Dermis blood vessel endothelial cell (primary cell): ENCODE results near the gene CARNS1. TPM values are rescaled to one million over a fixed set of nuclear protein-coding genes. Genes with fewer than 3 reads are reported as not detected.
"Not testable (repeated sequence)": the region's sequence is repeated elsewhere in the genome, so short reads cannot be mapped to it uniquely, and the experiment has no call there.

Source experiments
- DNase-seq: peaks from one replicate; pipeline ENCODE4 v3.0.0; 2010
- total RNA-seq: library from RNA; depleted of rRNA; stranded (reverse); fragments of >200 nt; gene quantifications from 2 replicates; pipeline ENCODE4 v1.2.3, GENCODE V29; 2014

The CARNS1 gene
- total RNA-seq, 1 donor from 2014 or later: 0.17 TPM

DNA sequence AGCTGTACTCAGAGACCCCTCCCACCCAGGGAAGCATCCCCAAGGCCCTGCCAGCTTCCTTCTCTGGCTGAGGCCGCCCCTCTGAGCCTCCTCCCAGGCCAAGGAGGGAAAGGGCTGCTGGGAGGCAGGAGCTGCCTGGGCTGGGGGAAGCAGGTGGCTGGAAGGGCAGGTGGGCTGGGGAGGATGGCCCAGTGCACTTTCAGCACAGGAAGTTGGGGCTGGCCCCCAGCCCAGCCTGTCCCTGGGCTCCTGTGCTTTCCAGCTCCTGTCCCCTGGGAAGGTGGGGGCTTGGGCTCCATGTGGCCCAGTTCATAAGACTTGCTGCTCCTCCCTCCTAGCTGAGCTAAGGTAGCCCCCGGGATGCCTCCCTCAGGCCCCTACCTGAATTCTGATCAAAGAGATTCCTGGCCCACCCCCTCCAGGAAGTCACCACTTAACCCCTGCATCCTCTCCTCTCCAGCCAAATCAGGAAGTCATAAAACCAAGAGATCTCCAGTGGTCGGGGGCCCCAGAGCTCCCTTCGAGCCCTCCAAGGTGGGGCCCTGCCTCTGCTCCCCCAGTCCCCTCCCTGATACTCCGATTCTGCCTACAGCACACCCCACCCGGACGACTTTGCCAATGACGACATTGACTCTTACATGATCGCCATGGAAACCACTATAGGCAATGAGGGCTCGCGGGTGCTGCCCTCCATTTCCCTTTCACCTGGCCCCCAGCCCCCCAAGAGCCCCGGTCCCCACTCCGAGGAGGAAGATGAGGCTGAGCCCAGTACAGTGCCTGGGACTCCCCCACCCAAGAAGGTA lies 18.7 kb upstream of the CARNS1 start:
- DNase-seq: no peak

DNA sequence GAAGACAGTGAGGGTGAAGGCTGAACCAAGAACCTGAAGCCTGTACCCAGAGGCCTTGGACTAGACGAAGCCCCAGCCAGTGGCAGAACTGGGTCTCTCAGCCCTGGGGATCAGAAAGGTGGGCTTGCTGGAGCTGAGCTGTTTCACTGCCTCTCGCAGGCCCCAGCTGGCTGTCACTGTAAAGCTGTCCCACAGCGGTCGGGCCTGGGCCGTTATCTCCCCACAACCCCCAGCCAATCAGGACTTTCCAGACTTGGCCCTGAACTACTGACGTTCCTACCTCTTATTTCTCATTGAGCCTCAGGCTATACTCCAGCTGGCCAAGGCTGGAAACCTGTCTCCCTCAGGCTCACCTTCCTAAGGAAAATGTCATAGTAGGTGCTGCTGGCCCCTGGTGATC lies 17.9 kb upstream of the CARNS1 start:
- DNase-seq: no peak

DNA sequence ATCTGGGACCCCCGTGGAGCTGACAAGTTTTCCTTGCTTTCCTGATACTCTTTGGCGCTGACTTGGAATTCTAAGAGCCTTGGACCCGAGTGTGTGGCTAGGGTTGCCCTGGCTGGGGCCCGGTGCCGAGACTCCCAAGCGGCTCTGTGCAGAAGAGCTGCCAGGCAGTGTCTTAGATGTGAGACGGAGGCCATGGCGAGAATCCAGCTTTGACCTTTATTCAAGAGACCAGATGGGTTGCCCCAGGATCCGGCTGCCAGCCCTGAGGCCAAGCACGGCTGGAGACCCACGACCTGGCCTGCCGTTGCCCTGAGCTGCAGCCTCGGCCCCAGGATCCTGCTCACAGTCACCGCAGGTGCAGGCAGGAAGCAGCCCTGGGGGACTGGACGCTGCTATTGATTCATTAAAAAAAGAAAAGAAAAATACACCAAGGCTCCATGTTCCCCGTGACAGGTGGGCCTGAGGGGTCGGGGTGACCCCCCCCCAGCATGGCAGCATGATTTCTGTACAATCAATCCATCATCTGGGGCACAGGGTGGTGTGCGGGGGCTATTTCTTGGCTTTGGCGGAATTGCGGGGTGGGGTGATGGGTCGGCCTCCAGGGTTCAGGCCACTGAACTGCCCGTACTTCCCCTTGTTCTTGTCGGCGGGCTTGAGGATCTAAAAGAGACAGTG lies 17.4 kb upstream of the CARNS1 start:
- no peak for DNase-seq

DNA sequence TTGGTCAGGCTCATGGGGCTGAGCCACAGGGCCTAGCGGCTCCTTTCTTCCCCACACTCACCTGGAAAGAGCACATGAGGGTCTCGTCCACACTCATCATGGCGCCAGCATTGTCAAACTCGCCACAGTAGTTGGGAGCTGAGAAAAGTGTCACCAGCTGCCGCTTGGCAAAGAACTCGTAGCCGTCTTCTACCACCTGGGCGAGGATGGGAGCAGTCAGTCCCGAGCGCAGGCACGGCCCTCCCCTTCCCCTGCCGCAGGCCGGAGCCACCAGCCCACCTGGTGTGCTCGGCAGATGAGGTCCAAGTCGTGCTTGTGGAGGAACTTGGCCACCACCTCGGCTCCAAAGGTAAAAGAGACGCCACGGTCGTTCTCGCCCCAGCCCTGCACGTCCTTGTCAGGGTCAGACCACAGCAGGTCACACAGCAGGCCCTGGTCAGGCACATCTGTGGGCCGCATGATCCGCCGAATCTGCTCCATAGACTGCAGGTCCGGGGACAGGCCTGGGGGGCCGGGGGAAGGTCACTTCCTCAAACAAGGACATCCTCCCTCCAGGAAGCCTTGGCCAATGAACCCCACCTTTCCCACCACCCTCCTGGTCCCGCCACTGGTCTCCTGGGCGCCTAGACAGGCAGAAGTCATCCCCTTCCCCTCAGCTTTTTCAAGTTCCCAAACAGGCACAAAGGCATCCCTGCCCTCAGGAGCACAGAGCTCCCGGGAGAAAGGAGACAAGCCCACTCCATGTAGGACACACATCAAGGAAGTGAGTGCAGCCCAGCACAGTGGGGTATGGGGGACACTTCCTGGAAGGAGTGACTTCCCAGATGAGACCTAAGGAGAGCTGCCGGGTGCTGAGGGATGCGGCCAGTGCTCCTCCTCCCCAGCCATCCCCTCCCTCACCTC lies 16.6 kb upstream of the CARNS1 start:
- DNase-seq: no peak

DNA sequence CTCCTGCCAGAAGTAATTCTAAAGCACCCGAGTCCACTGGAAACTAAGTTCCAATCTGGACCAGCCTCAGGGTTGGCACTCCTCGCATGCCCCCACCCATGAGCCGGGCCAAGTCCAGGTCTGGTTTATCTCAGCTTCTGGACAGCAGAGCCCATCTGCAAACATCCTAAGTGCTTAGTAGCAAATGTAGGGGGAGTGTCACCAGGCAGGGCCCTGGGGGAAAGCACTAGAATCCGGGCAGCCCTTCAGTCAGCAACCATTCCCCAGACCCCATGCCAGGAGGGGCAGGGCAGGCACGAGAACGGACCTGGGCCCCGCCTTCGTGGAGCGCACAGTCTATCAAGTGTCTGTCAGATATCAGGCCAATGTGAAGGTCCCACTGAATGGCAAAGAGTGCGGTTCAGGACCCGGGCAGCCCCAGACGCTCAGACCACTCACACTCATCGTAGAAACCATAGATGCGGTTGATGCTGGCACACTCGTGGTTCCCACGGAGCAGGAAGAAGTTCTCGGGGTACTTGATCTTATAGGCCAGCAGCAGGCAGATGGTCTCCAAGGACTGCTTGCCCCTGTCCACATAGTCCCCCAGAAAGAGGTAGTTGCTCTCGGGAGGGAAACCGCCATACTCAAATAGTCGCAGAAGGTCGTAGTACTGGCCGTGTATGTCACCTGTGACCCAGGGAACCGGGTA lies 15.1 kb upstream of the CARNS1 start:
- DNase-seq: no peak

DNA sequence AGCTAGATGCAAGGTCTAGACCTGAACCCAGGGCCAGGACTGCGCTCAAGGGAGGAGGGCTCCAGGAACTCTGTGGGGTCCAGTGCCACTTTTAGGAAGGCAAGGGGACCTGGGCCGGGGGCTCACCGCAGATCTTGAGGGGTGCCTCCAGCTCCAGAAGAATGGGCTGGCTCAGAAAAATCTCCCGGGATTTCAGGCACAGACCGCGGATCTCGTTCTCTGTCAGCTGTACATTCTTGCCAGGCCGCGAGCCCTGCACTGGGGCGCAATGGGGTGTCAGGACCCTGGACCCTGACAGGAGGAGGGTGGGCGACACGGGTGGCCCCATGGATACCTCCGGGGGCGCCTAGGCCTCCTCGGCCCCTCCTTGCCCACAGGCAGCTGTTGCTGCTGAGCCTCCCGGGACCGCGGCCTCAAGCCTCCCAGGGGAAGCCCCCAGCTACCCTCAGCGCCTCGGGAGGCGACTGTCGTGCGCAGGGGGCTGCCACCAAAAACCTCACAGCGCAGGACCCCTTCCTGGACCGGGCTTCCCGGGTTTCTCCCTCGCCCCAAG lies 14.5 kb upstream of the CARNS1 start:
- DNase-seq: peak; percentile 25

DNA sequence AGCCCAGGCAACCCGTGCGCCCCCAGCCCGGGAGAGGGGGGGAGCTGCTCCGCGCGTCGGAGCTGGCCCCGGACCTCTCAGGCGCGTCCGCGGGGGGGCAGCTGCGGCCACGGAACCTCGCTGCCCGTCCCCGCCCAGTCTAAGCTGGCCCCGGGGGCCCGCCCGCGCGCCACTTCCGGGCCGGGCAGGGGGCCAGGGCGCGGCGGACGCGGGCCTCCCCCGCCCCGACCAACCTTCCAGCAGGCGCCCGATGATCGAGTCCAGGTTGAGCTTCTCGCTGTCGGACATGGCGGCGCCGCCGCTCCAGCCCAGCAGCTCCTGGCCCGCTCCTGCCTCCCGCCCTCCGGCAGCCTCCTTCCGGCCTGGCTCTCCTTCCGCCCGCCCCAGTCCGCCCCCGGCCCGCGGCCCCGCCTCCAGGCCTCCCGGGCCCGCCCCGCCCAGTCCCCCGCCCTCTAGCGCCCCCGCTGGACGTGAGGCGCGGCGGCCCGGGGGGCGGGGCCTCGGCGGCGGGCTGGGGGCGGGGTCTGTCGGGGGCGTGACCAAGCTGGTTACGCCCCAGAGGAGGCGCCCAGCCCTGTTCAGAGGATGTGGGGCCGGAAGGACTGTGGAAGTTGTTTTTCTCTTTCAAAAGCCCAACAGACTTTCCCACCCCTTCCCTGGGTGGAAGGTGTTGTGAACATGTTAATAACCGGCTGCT lies 13.8 kb upstream of the CARNS1 start, which contains the start of gene PPP1CA:
Gene PPP1CA, minus strand, starts transcription at position 364 of the 697 bp plus-strand sequence. Its CDS starts 76 bp downstream, at position 288.
- DNase-seq: peak; percentile 92

DNA sequence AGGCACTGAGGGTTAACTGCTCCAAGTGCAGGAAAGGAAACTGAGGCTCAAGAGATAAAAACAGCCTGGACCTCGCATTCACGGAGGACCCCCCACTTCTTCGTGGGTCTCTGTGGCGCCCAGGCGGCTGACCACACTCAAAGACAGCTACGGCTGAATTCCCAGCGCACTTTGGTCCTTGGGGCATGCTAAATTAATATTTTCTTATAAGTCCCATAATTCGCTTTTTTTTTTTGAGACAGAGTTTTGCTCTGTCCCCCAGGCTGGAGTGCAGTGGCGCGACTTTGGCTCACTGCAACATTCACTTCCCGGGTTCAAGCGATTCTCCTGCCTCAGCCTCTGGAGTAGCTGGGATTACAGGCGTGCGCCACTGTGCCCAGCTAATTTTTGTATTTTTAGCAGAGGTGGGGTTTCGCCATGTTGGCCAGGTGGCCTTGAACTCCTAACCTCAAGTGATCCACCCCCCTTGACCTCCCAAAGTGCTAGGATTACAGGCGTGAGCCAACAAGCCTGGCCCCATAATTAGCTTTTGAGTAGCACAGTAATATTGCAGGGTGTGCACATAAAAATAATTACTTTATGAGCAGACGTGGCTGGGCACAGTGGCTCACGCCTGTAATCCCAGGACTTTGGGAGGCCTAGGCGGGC lies 13.2 kb upstream of the CARNS1 start:
- DNase-seq: not testable (repeated sequence)

DNA sequence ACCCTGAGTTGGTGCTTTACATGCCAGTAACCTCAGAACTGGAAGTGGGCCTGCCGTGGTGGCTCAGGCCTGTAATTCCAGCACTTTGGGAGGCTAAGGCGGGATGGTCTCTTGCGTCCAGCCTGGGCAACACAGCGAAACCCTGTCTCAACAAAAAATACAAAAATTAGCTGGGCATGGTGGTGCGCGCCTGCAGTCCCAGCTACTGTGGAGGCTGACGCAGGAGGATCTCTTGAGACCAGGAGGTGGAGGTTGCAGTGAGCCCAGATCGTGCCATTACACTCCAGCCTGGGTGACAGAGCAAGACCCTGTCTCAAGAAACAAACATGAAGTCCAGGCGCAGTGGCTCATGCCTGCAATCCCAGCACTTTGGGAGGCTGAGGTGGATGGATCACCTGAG lies 12.4 kb upstream of the CARNS1 start:
- DNase-seq: not testable (repeated sequence)

DNA sequence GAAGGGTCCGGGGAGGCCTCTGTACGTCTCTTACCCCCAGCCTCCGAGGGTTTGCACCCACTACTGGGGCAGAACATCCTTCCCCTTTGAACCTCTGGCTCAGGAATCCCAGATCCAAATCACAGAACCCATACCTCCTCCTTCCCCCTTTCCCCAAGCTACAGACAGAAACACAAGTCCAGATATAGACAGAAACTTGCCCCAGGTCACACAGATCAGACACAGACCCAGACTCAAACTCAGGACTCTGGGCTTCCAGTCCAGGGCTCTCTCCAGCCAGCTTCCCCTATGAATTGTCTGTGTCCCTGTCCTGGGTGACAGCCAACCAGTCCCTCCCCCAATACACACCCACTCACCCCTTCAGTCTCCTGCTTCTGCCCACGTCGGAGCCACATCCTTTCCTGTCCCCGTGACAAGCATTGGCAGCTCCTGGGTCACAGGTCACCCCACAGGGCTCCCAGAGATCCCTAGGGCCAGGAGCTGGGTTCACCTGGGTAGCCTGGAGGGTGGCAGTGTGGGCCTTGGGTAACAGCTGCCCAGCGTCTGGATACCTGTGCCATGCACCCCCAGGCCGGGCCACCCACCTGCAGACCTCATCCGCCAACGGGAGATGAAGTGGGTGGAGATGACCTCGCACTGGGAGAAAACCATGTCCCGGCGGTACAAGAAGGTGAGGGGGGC lies 10.8 kb upstream of the CARNS1 start:
- DNase-seq: no peak

DNA sequence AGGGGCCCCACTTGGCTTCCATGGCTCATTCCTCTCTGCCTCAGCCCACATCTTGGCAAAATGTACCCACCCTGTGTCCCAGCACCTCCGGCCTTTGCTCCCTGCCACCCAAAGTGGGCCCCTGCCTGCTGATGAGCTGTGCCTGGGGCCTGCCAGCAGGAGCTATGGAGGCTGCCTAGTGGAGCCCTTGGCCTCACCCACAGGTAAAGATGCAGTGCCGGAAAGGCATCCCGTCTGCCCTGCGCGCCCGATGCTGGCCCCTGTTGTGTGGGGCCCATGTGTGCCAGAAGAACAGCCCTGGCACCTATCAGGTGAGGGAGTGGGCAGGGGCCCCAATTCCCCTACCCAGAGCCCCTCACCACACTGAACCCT lies 10.3 kb upstream of the CARNS1 start:
- no peak for DNase-seq

DNA sequence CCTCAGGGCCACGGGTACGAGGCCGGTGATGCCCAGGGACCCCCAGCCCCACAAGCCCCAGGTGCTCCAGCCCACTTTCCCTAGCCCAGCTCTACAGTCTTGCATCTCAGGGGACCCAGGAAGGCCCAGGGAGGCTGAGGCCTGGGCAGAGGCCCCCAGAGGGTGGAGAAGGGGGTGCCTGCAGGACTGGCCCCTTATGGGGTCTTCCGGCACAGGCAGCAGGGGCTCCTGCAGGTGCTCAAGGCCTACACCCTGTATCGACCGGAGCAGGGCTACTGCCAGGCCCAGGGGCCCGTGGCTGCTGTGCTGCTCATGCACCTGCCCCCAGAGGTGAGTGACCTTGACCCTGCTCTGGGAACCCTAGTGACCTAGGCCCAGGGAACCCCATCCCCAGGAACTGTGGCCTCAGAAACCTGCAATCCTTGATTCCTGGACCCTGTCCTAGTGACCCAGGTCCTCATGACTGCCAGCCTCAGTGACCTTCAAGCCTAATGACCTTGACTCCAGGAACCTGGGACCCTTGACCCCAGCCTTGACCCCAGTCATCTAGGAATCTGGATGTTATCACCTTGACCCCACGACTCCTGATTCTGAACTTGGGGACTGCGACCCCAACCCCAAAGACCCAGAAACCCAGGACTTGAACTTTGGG lies 9.7 kb upstream of the CARNS1 start:
- DNase-seq: no peak

DNA sequence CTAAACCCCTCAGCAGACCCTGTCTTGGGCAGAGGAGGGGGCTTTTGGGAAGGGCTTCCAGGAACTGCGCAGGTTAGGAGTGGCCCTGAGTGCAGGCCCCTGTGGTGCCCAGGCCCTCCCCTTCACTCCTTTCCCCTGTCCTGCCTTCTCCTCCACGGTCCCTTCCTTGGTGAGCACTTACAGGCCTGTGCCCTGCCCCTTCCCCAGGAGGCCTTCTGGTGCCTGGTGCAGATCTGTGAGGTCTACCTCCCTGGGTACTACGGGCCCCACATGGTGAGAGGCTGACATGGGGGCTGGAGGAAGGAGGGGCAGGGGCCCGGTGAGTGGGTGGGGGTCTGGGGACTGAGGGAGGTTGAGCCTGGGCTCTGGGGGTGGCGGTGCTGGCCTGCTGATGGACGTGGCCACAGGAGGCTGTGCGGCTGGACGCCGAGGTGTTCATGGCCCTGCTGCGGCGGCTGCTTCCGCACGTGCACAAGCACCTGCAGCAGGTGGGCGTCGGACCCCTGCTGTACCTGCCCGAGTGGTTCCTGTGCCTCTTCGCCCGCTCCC lies 9.0 kb upstream of the CARNS1 start:
- no peak for DNase-seq

DNA sequence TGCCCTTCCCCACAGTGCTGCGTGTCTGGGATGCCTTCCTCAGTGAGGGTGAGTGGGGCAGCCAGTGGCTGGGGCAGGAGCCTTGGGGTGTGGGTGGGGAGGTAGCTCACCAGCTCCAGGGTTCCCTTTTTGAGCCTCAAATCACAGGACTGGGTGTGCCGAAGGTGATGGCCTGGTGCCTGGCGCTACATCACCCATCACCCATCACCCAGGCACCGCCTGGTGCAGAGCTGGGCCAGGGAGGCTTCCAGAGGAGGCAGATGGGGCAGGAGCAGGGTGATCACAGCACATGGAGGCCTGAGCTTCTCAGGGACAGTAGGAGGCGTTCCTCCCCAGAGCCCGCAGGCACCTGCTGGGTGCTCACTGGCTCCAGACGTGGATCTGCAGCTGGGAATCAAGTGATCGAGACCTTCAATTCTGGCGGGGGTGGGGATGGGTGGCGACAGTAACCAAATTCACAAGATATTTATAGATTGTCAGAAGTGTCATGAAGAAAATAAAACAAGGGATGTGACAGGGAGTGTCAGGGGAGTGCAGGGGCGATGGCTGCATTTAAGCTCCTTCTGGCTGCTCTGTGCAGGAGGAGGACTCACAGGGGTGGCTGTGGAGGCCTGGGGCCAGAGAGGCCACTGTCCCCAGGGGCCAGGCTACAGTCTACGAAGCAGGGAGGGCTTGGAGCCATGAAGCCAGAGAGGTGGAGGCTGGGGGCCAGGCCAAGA lies 8.3 kb upstream of the CARNS1 start:
- no peak for DNase-seq

DNA sequence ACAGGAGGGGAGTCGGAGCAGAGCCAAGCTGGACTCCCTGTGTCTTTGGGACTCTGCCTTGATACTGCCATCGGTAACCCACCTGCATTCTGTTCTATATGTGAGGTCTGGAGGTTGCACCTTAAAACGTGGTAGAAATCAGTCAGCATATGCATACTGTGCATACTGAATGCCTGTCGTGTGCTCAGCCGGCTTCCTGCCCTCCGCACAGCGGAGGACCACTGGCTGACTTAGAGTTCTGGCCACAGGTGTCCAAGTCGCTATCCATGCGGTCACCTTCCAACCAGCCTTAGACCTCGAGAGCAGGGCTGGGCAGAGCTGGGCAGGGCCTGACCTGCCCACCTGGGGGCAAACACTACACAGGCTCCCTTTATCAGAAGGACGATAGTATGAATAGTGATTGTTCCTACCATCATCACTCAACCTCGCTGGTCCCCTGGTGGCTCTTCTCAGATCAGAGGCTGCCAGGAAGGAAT lies 7.8 kb upstream of the CARNS1 start:
- no peak for DNase-seq

DNA sequence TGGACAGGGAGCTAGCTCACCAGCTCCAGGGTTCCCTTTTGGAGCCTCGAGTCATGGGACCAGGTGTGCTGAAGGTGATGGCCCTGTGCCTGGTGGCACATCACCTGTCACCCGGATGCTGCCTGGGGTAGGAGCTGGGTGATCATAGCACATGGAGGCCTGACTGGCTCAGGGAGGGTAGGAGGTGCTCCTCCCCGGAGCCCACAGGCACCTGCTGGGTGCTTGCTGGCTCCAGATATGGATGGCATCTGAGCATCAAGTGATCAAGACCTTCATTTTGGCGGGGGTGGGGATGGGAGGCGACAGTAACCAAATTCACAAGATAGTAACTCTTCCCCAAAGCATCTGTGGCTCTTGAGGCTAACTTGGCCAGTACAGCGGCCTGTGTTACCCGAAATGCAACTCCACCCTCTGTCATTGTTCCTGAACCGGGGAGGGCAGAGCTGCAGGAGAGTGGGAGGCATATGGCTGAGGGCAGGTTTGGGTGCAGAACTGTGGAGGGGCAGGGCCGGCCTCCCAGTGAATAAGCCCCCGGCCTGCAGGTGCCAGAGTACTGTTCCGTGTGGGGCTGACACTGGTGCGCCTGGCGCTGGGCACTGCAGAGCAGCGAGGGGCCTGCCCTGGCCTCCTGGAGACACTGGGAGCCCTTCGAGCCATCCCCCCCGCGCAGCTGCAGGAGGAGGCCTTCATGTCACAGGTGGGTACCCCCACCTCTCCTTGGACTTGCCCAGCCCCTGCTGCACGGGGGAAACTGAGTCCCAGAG lies 6.9 kb upstream of the CARNS1 start:
- DNase-seq: no peak

DNA sequence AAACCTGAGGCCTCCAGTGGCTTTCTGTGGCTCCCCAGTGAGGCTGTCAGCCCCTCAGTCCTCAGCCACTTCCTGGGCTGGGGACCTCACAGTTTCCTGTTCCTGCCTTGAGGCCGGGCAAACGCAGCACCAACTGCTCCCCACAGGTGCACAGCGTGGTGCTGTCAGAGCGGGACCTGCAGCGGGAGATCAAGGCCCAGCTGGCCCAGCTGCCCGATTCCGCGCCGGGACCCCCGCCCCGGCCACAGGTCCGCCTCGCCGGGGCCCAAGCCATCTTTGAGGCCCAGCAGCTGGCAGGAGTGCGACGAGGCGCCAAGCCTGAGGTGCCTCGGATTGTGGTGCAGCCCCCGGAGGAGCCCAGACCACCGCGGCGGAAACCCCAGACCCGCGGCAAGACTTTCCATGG lies 6.2 kb upstream of the CARNS1 start:
- no peak for DNase-seq
